SHP77 (cell line): ENCODE measurements around the gene ANKRD18A.
"Not testable (repeated sequence)": the region's sequence is repeated elsewhere in the genome, so short reads cannot be mapped to it uniquely, and the experiment has no call there.

Source experiments
- DNase-seq, 2 experiments: peaks; one replicate each; lab custom pipeline; 2025; lab: John Stamatoyannopoulos, UW

Gene ANKRD18A

GRCh38 chr9:38626006-38626405 is 5.6 kb upstream of the ANKRD18A start:
- DNase-seq = no peak

- no peak for DNase-seq
Observed at GRCh38 chr9:38622951-38623350, 2.6 kb upstream of the ANKRD18A start.

GRCh38 chr9:38622288-38622674 is 1.9 kb upstream of the ANKRD18A start:
- DNase-seq = no peak

GRCh38 chr9:38621434-38622287 is 1.3 kb upstream of the ANKRD18A start:
- peak; percentile 9 to 37 for DNase-seq

GRCh38 chr9:38619556-38620447 is 594 bp downstream of the ANKRD18A start:
- DNase-seq = no peak

- DNase-seq = not testable (repeated sequence)
Observed at GRCh38 chr9:38598029-38598745, 22.2 kb downstream of the ANKRD18A start.

- DNase-seq = not testable (repeated sequence)
Observed at GRCh38 chr9:38595117-38595516, 25.3 kb downstream of the ANKRD18A start.

- DNase-seq = not testable (repeated sequence)
Observed at GRCh38 chr9:38591346-38592063, 28.9 kb downstream of the ANKRD18A start.

- not testable (repeated sequence) for DNase-seq
Observed at GRCh38 chr9:38583765-38584164, 36.6 kb downstream of the ANKRD18A start.

- DNase-seq = not testable (repeated sequence)
Observed at GRCh38 chr9:38580112-38580511, 40.3 kb downstream of the ANKRD18A start.

GRCh38 chr9:38576181-38576580 is 44.2 kb downstream of the ANKRD18A start:
- DNase-seq = not testable (repeated sequence)

GRCh38 chr9:38566048-38566447 is 54.3 kb downstream of the ANKRD18A start:
- DNase-seq = not testable (repeated sequence)

GRCh38 chr9:38565178-38565577 is 55.2 kb downstream of the ANKRD18A start:
- not testable (repeated sequence) for DNase-seq

GRCh38 chr9:38563911-38564310 is 56.5 kb downstream of the ANKRD18A start:
- not testable (repeated sequence) for DNase-seq

GRCh38 chr9:38561134-38561533 is 59.3 kb downstream of the ANKRD18A start:
- not testable (repeated sequence) for DNase-seq

GRCh38 chr9:38559172-38559571 is 61.2 kb downstream of the ANKRD18A start:
- DNase-seq = not testable (repeated sequence)

GRCh38 chr9:38557746-38558145 is 62.6 kb downstream of the ANKRD18A start:
- not testable (repeated sequence) for DNase-seq

GRCh38 chr9:38554966-38555365 is 65.4 kb downstream of the ANKRD18A start:
- DNase-seq = not testable (repeated sequence)

GRCh38 chr9:38553019-38553418 is 67.4 kb downstream of the ANKRD18A start:
- DNase-seq = not testable (repeated sequence)

- DNase-seq = not testable (repeated sequence)
Observed at GRCh38 chr9:38546497-38547163, 73.8 kb downstream of the ANKRD18A start.

- DNase-seq = not testable (repeated sequence)
Observed at GRCh38 chr9:38540535-38540934, 79.9 kb downstream of the ANKRD18A start.
